ENCODE results near the gene KRTAP12-2. TPM values are rescaled to one million over a fixed set of nuclear protein-coding genes. Genes with fewer than 3 reads are reported as not detected.

Gene KRTAP12-2
- total and polyA plus RNA-seq, 10 donors, result not detected

DNA sequence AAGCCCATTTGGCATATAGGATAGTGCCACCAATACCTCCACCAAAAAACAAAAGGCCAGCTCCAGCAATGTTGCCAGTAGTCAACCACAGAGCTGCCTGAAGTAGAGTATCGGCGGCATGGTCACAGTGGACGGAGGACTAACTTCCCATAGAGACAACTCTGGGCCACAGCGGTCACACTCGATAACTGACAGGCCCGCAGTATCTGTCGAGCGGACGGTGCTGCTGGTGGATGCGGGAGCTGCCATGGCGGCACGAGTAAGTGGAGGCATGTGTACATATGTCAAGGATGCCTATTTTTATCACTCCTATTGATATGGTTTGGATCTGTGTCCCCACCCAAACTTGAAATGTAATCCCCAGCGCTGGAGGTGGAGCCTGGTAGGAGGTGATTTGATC is 11.2 kb upstream of the KRTAP12-2 start:
- H3K36me3 ChIP-seq, result no peaks in the 10 kb centered on the region
- DNase-seq, result no peak
- TF ChIP-seq, protein P1, sequence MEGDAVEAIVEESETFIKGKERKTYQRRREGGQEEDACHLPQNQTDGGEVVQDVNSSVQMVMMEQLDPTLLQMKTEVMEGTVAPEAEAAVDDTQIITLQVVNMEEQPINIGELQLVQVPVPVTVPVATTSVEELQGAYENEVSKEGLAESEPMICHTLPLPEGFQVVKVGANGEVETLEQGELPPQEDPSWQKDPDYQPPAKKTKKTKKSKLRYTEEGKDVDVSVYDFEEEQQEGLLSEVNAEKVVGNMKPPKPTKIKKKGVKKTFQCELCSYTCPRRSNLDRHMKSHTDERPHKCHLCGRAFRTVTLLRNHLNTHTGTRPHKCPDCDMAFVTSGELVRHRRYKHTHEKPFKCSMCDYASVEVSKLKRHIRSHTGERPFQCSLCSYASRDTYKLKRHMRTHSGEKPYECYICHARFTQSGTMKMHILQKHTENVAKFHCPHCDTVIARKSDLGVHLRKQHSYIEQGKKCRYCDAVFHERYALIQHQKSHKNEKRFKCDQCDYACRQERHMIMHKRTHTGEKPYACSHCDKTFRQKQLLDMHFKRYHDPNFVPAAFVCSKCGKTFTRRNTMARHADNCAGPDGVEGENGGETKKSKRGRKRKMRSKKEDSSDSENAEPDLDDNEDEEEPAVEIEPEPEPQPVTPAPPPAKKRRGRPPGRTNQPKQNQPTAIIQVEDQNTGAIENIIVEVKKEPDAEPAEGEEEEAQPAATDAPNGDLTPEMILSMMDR (IDR thresholded peaks at IDR 0.05 in 8 of 11, conservative IDR thresholded peaks at IDR 0.05 in 3 of 11), result no peak
- TF ChIP-seq POLR2A (IDR thresholded peaks at IDR 0.05), result no peak
- TF ChIP-seq POLR2AphosphoS5 (IDR thresholded peaks at IDR 0.05), result no peak
- H3K4me3 ChIP-seq, result no peak overlapping the region
- H3K27ac ChIP-seq, result no peak overlapping the region
- intact Hi-C loops (cut with DNase I; ENCODE audit: low total_unique reads), result no loop called here
- H3K27me3 ChIP-seq (replicated peaks in 1 of 7), result peaks cover 0 to 5% (median 0%) of the 10 kb centered on the region in 7 donors
- 91 to 98% (median 93%) methylated on average over 9 to 13 of the region's 13 CpGs for WGBS, 5 donors
- H3K9me3 ChIP-seq, result peaks cover 0 to 15% (median 12%) of the 10 kb centered on the region in 8 donors
- no peaks in the 10 kb centered on the region for H3K4me1 ChIP-seq

DNA sequence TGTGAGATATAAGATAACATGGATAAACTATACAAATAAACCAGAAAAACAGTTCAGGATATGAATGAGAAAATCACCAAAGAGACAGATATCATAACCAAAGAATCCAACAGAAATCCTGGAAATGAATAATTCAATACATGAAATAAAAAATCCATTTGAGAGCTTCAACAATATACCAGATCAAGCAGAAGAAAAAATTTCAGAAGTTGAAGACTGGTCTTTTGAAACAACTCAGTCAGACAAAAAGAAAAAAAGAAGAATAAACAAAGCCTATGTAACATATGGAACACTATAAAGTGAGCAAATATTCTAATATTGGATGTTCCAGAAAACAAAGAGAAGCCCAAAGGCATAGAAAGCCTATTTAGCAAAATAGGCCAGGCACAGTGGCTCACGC is 5.2 kb upstream of the KRTAP12-2 start:
- Histone ChIP-seq H3K4me1 (no peaks in the 10 kb centered on the region), H3K27me3 (replicated peaks in 1 of 7) (peaks cover 0 to 6% (median 0%) of the 10 kb centered on the region in 7 donors), H3K27ac (no peak overlapping the region), H3K9me3 (peaks cover 3 to 56% (median 41%) of the 10 kb centered on the region in 8 donors), H3K4me3 (no peak overlapping the region), H3K36me3 (no peaks in the 10 kb centered on the region)
- WGBS, 5 donors, result 79 to 100% (median 91%) methylated on average over 1 of the region's 1 CpG
- DNase-seq, result no peak
- TF ChIP-seq, protein P1 (IDR thresholded peaks at IDR 0.05 in 8 of 11, conservative IDR thresholded peaks at IDR 0.05 in 3 of 11), result no peak
- TF ChIP-seq POLR2AphosphoS5 (IDR thresholded peaks at IDR 0.05) (no peak), POLR2A (IDR thresholded peaks at IDR 0.05) (no peak)
- intact Hi-C loops (cut with DNase I; ENCODE audit: low total_unique reads), result no loop called here

- no peaks in the 10 kb centered on the region for H3K4me1 ChIP-seq
- no peak for DNase-seq
- H3K27ac ChIP-seq, result no peak overlapping the region
- TF ChIP-seq, protein P1 (IDR thresholded peaks at IDR 0.05 in 8 of 11, conservative IDR thresholded peaks at IDR 0.05 in 3 of 11), result no peak
- intact Hi-C loops (cut with DNase I; ENCODE audit: low total_unique reads), result no loop called here
- peaks cover 3 to 56% (median 41%) of the 10 kb centered on the region in 8 donors for H3K9me3 ChIP-seq
- WGBS, 5 donors, result 53 to 86% (median 77%) methylated on average over 2 to 3 of the region's 3 CpGs
- no peak overlapping the region for H3K4me3 ChIP-seq
- H3K36me3 ChIP-seq, result no peaks in the 10 kb centered on the region
- H3K27me3 ChIP-seq (replicated peaks in 1 of 7), result peaks cover 0 to 8% (median 0%) of the 10 kb centered on the region in 7 donors
Observed at GRCh38 chr21:44670642-44671432, 4.1 kb upstream of the KRTAP12-2 start.

GRCh38 chr21:44667612-44668011 is 885 bp upstream of the KRTAP12-2 start:
- WGBS, 5 donors, result 52 to 91% (median 77%) methylated on average over 1 of the region's 1 CpG
- H3K27ac ChIP-seq, result no peak overlapping the region
- intact Hi-C loops (cut with DNase I; ENCODE audit: low total_unique reads), result no loop called here

More at GRCh38 chr21:44667612-44668011, 885 bp upstream of the KRTAP12-2 start:
- H3K36me3 ChIP-seq, result no peaks in the 10 kb centered on the region
- peaks cover 0 to 8% (median 0%) of the 10 kb centered on the region in 7 donors for H3K27me3 ChIP-seq (replicated peaks in 1 of 7)
- DNase-seq, result no peak
- H3K4me3 ChIP-seq, result no peak overlapping the region
- TF ChIP-seq POLR2A (IDR thresholded peaks at IDR 0.05) (no peak), POLR2AphosphoS5 (IDR thresholded peaks at IDR 0.05) (no peak)
- TF ChIP-seq, protein P1 (IDR thresholded peaks at IDR 0.05 in 8 of 11, conservative IDR thresholded peaks at IDR 0.05 in 3 of 11), result no peak
- peaks cover 3 to 61% (median 34%) of the 10 kb centered on the region in 8 donors for H3K9me3 ChIP-seq
- no peaks in the 10 kb centered on the region for H3K4me1 ChIP-seq
